Testis (tissue), 3 donors: Measurements from ENCODE around the gene YBX1. TPM values are rescaled to one million over a fixed set of nuclear protein-coding genes. Genes with fewer than 3 reads are reported as not detected.
"Not testable (repeated sequence)": the region's sequence is repeated elsewhere in the genome, so short reads cannot be mapped to it uniquely, and the experiment has no call there.

ENCODE experiments used
- DNase-seq: peaks from one replicate; pipeline ENCODE4 v3.0.0-alpha.2; 2019
- H3K27ac ChIP-seq, 2 donors: fragments of 200-600 bp; sonication (generic); one replicate each; pipeline ENCODE4 v1.5.1; 2019
- H3K27me3 ChIP-seq: fragments of 200-600 bp; sonication (generic); one replicate; pipeline ENCODE4 v1.5.1; 2019
- H3K36me3 ChIP-seq: fragments of 200-600 bp; sonication (generic); one replicate; pipeline ENCODE4 v1.5.1; 2017; ENCODE audit warnings: low read depth; ENCODE audit errors: missing control alignments
- H3K4me1 ChIP-seq: fragments of 200-600 bp; sonication (generic); one replicate; pipeline ENCODE4 v1.5.1; 2019
- H3K4me3 ChIP-seq, 2 donors: fragments of 200-600 bp; sonication (generic); one replicate each; pipeline ENCODE4 v1.5.1; 2017 to 2019
- H3K9me3 ChIP-seq: fragments of 200-600 bp; sonication (generic); one replicate; pipeline ENCODE4 v1.5.1; 2017
- CTCF ChIP-seq, 3 experiments: fragments of 450-650 bp in 2 of 3; fragments of 200-600 bp in 1 of 3; sonication (generic) in 1 of 3; IDR thresholded peaks; one replicate each; pipeline ENCODE4 v1.5.1; 2016 to 2019; ENCODE audit warnings: antibody characterized with exemption in 3 of 3, mild to moderate bottlenecking in 2 of 3, moderate library complexity in 1 of 3
- POLR2A ChIP-seq: fragments of 450-650 bp; IDR thresholded peaks from one replicate; pipeline ENCODE4 v1.6.1; 2017; ENCODE audit warnings: antibody characterized with exemption, mild to moderate bottlenecking, moderate library complexity
- WGBS, 2 donors: methylation state at CpG; one replicate each; pipeline ENCODE4 v1.1.5; 2018; 5-methylcytosine and 5-hydroxymethylcytosine counted together
- intact Hi-C: fragments of 100-400 bp; cut with DNase I; formaldehyde crosslinking; loops from one replicate; pipeline ENCODE4 v1.15.1; 2023; ENCODE audit warnings: low total_unique reads
- polyA plus RNA-seq: library from polyadenylated mRNA; stranded (reverse); fragments of 350-450 nt; fragmentation: Illumina TruSeq; extraction: RNeasy Lipid Tissue Mini Kit (QIAGEN cat#74804); gene quantifications from one replicate; pipeline ENCODE4 v1.2.3, GENCODE V29; 2014; ENCODE audit warnings: low read depth, low replicate concordance; ENCODE audit not compliant: insufficient read depth
- total RNA-seq, 2 donors: library from RNA; depleted of rRNA; stranded (reverse); fragments of >200 nt; gene quantifications; one replicate each; pipeline ENCODE4 v1.2.3, GENCODE V29; 2016

The YBX1 gene
- total and polyA plus RNA-seq, 3 donors from 2014 or later, result 798 to 2,470 (median 982) TPM

- Histone ChIP-seq H3K36me3 (no peaks in the 10 kb centered on the region), H3K27me3 (no peaks in the 10 kb centered on the region), H3K4me1 (peaks cover 21% of the 10 kb centered on the region), H3K9me3 (no peaks in the 10 kb centered on the region), H3K4me3 (no peak overlapping the region), H3K27ac (no peak overlapping the region)
- intact Hi-C loops, result no loop called here
- WGBS, 2 donors, result 74 to 76% methylated on average over 10 of the region's 10 CpGs
- no peak for DNase-seq
- TF ChIP-seq CTCF (IDR thresholded peaks at IDR 0.05) (no peak), POLR2A (no peak)
Measured at GRCh38 chr1:42679364-42679983, 2.7 kb upstream of the YBX1 start.

- Histone ChIP-seq H3K4me3 (no peak overlapping the region), H3K36me3 (no peaks in the 10 kb centered on the region), H3K9me3 (no peaks in the 10 kb centered on the region), H3K4me1 (peaks cover 21% of the 10 kb centered on the region), H3K27ac (no peak overlapping the region), H3K27me3 (no peaks in the 10 kb centered on the region)
- TF ChIP-seq CTCF (IDR thresholded peaks at IDR 0.05) (no peak), POLR2A (no peak)
- intact Hi-C loops, result no loop called here
- DNase-seq, result no peak
- 38 to 64% methylated on average over 2 of the region's 2 CpGs for WGBS, 2 donors
Measured at GRCh38 chr1:42680055-42680454, 2.2 kb upstream of the YBX1 start.

DNA sequence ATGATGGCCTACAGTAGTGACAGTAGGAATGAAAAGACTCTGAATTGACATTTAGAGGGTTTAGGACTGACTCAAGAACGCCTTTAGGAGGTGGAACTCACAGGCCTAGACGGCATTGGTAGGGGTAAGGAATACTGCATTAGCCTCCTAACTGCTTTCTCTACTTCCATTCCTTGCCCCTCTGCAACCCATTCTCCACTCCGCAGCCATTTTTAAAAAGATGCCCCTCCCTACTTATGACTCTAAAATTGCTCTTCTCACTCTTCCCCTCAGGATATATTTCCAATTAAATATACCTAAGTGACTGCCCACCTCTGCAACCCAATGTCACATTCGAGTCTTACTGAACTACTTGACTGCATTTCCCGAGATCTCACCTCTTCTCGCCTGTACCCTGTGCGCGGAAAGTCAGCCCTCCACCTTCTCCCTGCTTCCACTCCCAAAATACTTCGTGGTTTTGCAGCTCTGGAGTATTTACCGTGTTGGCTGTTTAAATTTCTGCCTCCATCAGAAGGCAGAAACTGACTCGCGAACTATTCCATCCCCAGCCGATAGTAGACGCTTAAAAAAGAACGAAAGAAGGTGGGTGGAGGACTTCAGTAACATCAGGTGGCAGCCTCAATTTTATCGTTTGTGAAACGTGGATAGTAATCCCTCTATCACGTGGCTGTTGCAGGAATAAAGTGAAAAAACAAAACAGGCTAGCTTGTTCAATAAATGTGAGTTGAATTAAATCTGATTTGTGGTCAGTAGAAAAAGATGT is 1.1 kb upstream of the YBX1 start:
- Histone ChIP-seq H3K4me1 (peaks cover 28% of the 10 kb centered on the region), H3K27me3 (no peaks in the 10 kb centered on the region), H3K4me3 (peak overlapping the region; percentile 68 to 97), H3K36me3 (no peaks in the 10 kb centered on the region), H3K27ac (peak overlapping the region; percentile 90 to 98), H3K9me3 (no peaks in the 10 kb centered on the region)
- TF ChIP-seq POLR2A, result no peak
- TF ChIP-seq CTCF (IDR thresholded peaks at IDR 0.05), result no peak
- peak; percentile 18 for DNase-seq
- intact Hi-C loops, result no loop called here
- WGBS, 2 donors, result 3 to 4% methylated on average over 18 of the region's 18 CpGs

DNA sequence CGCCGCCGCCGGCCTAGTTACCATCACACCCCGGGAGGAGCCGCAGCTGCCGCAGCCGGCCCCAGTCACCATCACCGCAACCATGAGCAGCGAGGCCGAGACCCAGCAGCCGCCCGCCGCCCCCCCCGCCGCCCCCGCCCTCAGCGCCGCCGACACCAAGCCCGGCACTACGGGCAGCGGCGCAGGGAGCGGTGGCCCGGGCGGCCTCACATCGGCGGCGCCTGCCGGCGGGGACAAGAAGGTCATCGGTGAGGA is 193 bp downstream of the YBX1 start:
- H3K9me3 ChIP-seq, H3K36me3 ChIP-seq, intact Hi-C loops, H3K27me3 ChIP-seq, DNase-seq: not testable (repeated sequence)
- H3K27ac ChIP-seq, result peak overlapping the region; percentile 90 to 98
- WGBS, 2 donors, result 0% methylated on average over 5 of the region's 33 CpGs; no CpG with 5 or more reads in 1 of the 2 donors
- H3K4me1 ChIP-seq, result peaks cover 31% of the 10 kb centered on the region
- H3K4me3 ChIP-seq, result peak overlapping the region; percentile 68 to 97

DNA sequence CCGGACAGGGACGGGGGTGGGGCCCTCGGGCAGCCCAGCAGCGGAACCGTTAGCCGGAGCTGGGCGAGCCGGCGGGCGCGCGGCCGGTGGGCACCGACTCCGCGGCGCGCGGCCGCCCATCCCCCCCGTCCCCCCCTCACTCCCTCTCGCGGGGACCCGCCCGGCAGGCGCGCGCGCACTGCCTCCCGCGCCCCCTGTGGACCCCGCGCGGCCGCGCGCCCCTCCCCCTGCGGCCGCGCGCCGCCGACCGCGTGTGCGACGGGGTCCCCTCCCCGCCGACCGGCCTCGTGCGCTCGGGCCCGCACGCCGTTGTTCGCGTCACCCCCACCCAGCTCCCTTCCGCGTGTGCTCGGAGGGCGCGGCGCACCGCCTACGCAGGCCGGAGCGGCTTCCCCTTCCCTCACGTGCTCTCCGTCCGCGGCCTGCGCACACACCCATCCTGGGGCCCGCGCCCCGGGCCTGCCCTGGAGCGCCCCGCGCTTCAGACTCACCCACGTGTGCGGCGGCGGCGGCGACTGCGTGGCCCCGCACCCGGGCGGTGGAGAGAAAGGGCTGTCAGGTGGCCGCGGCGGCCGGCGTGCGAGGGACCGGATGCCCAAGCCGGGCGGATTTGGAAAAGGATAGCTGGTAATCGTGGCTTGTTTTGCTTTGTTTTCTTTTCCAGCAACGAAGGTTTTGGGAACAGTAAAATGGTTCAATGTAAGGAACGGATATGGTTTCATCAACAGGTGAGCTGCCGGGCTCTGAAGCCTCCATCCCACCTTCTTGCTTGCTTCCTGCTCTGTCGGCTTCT is 717 bp downstream of the YBX1 start:
- Histone ChIP-seq H3K27ac (peak overlapping the region; percentile 90 to 98), H3K27me3 (no peaks in the 10 kb centered on the region), H3K9me3 (no peaks in the 10 kb centered on the region), H3K36me3 (no peaks in the 10 kb centered on the region), H3K4me3 (peak overlapping the region; percentile 68 to 97), H3K4me1 (peaks cover 31% of the 10 kb centered on the region)
- no peak for TF ChIP-seq POLR2A
- TF ChIP-seq CTCF (IDR thresholded peaks at IDR 0.05), result no peak
- DNase-seq, result peak; percentile 81
- 0% methylated on average over 37 to 42 of the region's 103 CpGs for WGBS, 2 donors
- intact Hi-C loops, result no loop called here
